ENCODE data around the gene ANTXR1.
"Not testable (repeated sequence)": the region's sequence is repeated elsewhere in the genome, so short reads cannot be mapped to it uniquely, and the experiment has no call there.

The ANTXR1 gene

DNA sequence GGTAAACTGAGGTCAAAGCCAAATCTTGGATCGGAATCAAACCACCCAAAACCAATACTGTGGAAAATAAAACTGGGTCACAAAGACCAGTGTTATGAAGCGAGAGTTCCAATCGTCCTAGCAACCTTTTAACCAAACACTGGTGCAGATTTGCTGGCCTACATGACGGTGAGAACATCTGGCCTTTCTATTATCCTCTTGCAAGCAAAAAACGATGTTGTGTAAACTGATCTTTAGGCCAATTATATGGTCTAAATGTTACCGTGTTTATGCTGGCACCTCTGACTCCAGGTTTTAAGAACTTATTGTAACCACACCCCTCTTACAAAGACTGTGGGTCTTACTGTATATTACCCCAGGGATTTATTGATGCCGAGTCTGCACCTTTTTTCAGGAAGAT lies 228.1 kb downstream of the ANTXR1 start:
- DNase-seq (ENCODE audit: low spot score), result no peak

DNA sequence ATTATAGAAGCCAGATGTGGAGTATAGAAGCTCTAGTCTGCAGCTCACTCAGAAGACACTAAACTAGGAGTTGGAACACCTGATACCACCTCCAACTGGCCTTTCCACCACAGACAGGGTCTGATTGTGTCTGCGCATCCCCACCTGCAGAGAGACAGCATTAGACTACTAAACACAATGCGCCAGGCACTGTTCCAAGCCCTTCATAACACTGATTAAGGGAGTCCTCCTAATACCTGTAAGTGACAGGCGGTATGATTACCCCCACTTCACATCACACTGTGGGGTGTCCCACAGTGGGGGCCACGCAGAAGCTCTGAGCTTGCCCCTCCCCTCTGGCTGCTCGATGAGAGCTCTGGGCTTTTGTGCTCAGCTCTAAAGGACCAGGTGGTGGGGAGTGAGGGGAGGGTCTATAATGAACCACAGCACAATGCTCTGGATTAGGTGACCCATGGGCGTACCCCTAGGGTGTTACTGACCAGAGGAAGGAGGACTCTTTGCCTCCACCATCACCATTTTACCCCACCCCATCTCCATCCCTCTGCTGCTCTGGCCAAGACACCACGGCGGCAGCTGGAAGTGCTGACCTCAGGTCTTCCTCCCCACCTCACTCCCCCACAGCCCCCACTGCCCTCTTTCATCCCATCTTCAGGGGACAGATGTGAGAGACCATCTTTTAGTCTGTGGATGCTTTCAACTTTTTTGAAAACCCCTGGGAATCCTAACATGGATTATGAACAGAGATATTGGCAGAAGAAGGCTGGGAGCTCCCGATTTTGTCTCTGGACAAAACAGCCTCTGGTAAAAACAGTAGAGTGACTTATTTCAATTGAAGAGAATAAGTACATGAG lies 228.9 kb downstream of the ANTXR1 start:
- DNase-seq (ENCODE audit: low spot score), result no peak

DNA sequence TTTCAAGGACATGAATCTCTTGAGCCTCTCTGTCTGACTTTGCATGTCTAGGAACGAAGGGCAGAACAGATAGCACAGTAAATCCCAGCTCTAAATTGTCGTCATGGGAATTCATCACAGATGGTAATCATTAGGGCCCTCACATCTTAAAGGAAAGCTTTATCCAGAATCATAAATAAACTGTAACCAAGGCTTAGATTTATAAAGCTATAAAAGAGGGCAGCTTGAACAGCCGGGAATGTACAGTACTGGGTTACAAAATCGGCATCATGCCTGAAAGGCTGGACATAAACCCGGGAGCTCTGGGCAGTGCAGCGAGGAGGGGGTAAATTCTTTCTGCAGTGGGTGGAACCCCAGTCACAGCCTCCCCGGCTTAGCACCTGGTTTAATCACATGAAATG lies 229.7 kb downstream of the ANTXR1 start:
- no peak for DNase-seq (ENCODE audit: low spot score)

DNA sequence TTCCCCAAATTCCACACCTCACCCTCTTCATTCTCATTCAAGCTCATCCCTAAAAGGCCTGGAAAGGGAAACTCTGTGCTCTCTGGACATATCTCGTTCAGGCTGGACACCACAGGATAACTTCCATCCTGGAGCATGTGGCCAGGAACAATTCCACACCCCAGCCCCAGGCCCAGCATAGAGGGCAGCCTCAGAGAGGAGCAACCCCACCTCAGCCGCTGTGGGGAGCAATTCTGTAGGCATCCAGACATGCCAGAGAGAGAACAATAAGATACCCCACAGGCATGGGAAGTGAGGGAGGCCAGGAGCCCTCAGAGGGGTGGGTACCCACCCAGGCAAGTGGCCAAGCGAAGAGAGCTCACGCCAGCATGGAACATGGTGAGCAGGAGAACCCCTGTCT lies 230.7 kb downstream of the ANTXR1 start:
- no peak for DNase-seq (ENCODE audit: low spot score)

DNA sequence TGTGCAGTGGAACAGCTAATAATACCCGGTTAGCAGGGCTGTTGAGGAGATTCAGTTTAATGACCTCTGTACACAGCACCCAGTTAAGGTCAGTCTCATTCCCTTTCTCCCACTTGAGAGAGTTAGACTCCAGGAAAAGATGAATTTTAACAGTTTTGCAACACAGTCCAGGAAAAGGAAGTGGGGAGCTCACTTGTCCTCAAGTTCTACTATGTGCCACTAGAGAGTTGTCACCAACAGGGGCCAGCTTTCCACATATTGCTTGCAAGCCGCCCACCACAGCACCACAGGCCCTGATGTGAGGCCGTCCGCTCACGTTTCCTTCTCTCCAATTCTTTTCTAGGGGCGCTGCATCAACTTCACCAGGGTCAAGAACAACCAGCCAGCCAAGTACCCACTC lies 231.9 kb downstream of the ANTXR1 start:
- no peak for DNase-seq (ENCODE audit: low spot score)

DNA sequence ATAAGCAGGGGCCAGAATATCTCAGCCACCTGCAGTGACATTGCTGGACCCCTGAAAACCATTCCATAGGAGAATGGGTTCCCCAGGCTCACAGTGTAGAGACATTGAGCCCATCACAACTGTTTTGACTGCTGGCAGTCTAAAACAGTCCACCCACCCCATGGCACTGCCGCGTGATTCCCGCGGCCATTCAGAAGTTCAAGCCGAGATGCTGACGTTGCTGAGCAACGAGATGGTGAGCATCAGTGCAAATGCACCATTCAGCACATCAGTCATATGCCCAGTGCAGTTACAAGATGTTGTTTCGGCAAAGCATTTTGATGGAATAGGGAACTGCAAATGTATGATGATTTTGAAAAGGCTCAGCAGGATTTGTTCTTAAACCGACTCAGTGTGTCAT lies 234.6 kb downstream of the ANTXR1 start:
- no peak for DNase-seq (ENCODE audit: low spot score)

DNA sequence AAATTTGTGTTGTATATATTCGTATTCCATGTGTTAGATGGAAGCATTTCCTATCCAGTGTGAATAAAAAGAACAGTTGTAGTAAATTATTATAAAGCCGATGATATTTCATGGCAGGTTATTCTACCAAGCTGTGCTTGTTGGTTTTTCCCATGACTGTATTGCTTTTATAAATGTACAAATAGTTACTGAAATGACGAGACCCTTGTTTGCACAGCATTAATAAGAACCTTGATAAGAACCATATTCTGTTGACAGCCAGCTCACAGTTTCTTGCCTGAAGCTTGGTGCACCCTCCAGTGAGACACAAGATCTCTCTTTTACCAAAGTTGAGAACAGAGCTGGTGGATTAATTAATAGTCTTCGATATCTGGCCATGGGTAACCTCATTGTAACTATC lies 235.3 kb downstream of the ANTXR1 start:
- DNase-seq (ENCODE audit: low spot score), result no peak

DNA sequence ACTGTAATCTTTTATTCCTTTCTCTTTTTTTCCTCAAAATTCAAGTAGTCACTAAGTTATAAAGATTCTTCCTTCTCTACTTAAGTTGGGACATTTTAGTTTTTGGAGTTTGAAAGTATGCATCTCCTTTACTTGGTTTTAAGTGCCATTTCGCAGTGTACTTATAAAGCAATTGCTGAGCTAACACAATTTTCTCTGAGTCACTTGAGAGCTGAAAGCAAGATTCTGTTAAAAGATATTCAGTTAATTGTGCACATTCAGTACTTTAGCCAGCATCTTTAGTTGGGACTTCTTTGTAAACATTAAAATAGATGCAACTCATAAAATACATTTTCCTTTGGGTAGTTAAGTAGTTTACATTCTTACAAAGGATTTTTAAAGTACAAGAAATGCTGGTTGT lies 238.0 kb downstream of the ANTXR1 start:
- DNase-seq (ENCODE audit: low spot score), result no peak

DNA sequence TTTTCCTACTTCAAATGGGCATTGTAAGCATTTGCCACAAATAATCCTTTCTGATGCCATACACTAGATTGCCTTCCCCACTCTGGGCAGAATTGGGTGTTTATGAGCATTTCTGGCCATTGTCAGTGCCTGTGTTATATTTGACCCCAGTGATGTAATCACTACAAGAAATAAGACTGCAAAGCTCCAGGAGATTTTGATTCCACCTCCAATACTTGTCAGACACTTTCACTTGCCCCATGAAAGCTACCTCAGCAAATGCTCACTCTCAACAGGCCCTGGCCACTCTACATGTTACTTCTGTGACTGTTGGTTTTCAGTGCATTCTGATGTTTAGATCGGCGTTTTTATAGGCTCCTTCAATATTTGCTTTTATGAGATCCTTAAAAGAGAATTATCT lies 239.0 kb downstream of the ANTXR1 start:
- no peak for DNase-seq (ENCODE audit: low spot score)

DNA sequence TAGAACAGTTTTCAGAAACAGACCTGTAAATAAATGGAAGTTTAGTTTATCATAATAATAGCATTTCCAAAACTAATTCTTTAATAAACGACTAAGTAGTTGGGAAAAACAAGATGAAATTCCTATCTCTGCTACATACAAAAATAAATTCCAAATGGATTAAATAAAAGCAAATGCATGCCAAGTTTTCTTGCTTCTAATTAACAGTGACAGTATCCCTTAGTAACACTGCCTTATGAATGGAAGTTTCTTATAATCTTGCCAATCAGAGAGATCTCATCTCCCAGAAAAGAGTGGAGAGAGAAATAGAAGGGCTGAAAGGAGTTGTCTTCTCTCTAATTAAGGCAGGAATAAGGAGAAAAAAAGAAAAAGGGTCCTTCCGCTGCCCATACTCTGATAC lies 240.1 kb downstream of the ANTXR1 start:
- no peak for DNase-seq (ENCODE audit: low spot score)

DNA sequence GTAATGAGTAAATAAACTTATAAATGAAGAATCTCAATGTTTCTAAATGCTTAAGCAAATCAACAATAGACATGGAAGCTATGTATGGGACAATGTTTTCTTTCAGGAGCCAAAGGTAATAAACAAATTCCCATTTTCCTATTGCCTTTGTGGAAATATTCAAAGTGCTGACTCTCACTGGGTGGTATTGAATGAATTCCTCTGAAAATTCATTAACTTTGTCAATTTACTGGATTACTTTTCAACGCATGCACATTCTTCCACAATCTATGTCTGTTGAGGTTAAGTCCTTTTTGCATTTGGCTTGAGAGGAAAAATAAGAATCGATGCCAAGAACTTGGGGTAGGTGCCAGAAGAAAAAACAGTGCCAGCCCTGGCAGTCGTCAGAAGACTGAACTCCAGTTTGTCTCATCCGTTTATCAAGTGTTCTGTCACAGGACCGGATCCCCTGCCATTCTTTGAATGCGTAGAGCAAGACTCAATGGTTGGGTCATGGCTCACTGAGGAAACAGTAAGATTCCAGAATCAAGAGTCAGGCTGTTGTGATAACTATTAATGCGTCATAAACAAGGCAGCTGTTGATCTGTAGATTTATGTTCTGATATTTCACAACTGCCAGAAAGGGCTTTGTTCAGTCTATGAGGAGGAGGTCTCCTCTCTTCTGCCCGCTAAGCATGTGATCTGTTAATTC lies 240.8 kb downstream of the ANTXR1 start:
- DNase-seq (ENCODE audit: low spot score), result no peak

DNA sequence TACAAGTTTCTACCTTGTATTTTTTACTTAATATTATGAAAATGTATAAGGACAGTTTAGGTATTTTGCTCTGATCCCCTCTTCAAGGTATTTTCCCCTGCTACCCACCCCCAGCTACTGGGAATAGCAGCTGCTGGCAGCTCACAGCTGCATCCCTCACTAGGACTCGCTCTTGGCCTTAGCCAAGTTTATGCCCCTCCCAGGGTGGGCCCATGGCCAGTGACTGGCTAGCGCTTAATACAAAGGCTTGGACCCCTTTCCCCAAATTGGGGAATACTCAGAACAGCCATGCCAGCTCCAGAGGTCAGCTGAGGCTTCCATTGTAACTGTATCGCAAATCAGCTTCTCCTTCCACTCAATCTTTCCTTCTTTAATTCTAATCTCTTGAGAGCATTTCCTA lies 242.8 kb downstream of the ANTXR1 start:
- DNase-seq (ENCODE audit: low spot score), result no peak

DNA sequence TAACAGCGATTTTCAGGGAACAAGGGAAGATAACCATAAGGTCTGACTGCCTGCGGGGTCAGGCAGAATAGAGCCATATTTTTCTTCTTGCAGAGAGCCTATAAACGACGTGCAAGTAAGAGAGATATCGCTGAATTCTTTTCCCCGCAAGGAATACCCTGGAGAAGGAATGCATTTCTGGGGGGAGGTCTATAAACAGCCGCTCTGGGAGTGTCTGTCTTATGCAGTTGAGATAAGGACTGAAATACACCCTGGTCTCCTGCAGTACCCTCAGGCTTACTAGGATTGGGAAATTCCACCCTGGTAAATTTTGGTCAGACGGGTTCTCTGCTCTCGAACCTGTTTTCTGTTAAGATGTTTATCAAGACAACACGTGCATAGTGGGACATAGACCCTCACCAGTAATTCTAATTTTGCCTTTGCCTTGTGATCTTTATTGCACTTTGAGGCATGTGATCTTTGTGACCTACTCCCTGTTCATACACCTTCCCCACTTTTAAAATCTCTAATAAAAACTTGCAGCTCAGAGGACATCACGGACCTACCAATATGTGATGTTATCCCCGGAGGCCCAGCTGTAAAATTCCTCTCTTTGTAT lies 247.1 kb downstream of the ANTXR1 start:
- DNase-seq (ENCODE audit: low spot score), result not testable (repeated sequence)

DNA sequence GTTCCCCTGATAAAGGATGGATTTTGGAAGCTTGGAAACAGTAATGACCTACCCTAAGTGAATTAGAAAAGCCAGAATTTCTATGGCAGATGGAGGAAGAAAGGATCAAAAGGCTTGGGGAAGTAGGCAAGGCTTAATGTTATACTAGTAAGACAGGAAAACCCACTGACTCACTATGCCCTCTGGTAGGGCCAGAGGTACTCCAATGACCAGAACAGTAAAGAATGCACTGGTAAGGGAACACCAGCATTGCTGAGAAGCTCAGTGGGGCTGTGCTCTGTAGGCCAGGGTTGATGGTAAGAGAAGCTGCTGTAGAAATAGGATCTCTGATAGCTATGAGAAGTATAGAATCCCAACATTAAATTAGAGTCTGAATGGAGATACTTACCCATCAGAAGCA lies 247.7 kb downstream of the ANTXR1 start:
- DNase-seq (ENCODE audit: low spot score), result no peak

DNA sequence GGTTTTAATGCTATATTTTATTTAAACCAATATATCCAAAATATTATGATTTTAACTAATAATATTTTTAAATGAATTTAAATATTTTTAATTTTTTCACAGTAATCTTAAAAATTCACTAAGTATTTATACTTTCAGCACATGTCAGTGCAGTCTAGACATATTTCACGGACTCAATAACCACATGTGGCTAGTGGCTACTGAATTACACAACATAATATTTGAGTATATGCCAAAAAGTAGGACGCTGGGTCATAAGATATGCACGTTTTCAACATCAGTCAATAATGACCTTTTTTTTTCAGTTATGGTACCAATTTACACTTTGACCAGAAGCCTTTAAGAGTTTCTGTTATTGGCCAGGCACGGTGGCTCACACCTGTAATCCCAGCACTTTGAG lies 256.4 kb downstream of the ANTXR1 start:
- no peak for DNase-seq (ENCODE audit: low spot score)

DNA sequence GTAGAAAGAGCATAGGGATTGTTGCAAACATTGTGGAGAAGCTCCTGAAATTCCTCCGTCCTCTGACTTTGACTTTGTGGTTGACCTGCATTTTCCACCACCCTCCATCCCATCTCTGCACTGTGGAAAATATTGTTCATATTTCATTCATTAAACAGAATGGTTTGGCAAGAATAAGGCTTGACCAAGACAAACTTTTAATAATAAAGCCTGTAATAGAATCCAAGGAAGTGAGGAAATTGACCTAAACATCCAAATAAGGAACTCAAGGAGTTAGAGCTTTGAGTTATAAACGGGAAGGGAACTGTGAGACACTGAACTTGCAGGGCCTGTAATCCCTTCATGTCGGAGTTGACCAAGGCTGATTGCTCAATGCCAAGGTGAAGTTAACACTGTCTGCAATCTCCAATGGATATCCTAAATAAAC lies 258.9 kb downstream of the ANTXR1 start:
- no peak for DNase-seq (ENCODE audit: low spot score)

DNA sequence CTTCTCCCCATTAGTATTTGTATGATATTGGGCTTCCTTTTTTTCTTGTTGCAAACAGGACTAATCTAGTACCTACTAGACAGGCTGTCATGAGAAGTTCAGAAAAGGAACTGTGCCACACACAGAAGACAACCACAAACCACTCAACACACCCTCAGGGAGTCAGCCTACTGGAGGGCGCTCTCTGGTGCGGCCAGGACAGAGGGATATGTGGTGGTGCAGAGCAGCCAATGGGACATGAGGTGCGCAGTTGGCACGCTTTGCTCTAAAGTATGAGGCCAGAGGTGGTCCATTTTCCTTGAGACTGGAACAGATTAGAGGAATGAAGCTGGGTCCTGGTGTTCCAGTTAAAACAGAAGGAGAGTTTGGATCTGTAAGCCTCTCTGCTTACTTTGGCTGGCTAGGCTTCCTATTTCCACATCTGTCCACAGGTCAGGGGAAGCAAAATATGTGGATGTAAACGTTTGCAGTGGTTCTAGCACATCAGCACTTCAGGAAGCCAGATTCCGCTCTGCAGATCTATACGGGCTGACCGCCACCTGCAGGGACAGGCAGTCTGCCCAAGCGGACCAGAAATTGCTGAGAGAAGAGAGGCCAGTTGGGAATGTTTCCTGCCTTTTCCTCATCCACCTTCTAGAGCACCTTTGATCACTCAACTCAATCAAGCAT lies 260.0 kb downstream of the ANTXR1 start:
- no peak for DNase-seq (ENCODE audit: low spot score)

DNA sequence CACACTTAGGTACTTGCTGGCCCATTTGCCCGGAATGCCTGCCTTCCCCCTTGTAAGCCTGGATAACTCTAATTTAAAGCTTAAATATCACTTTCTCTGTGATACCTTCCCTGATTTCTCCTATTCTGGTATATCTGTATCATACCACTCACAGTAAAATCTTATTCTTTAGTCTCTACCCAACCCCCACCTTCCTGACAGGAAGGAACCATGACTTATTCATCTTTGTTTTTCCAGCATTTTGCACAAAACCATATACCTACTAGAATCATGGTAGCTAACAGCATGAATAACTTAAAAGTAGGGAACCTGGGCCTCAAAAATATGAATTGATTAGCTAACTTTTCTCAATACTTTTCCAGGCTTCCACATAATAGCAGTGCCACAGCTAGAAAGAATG lies 262.5 kb downstream of the ANTXR1 start:
- DNase-seq (ENCODE audit: low spot score), result no peak

DNA sequence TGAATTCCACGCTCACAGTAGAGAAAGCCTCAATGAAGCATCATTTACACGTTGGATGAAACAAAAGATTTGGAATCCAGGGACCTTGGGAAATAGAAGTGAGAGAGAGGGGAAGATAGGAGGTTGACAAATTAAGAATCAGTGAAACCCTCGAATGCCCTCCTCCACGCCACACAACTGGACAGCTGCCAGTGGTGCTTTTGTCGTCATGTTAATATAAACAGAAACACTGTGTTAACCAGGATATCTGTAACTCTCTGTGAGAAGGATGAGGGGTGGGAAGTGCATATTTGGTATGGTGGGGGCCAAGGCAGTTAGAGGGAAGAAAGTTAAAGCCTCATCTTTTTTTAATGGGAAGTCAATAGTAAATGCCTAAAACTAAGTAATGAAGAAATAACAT lies 265.4 kb downstream of the ANTXR1 start:
- DNase-seq (ENCODE audit: low spot score), result no peak

DNA sequence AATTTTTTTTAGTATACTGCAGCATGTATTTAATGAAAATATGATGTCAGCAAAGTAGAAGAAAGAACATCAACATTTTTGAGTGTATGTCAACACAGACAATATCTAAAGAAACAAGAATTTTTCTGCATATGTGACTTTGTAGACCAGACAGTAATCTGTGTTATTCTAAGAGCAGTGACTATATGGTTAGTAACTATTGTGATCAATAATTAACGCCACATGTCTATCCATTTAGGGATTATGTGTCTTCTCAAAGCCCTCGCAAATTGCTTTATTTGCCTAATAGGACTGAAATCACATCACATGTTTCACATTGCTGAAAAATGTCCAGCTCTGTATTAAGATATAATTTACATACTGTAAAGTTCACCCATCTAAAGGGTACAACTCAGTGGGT lies 266.2 kb downstream of the ANTXR1 start:
- DNase-seq (ENCODE audit: low spot score), result no peak

DNA sequence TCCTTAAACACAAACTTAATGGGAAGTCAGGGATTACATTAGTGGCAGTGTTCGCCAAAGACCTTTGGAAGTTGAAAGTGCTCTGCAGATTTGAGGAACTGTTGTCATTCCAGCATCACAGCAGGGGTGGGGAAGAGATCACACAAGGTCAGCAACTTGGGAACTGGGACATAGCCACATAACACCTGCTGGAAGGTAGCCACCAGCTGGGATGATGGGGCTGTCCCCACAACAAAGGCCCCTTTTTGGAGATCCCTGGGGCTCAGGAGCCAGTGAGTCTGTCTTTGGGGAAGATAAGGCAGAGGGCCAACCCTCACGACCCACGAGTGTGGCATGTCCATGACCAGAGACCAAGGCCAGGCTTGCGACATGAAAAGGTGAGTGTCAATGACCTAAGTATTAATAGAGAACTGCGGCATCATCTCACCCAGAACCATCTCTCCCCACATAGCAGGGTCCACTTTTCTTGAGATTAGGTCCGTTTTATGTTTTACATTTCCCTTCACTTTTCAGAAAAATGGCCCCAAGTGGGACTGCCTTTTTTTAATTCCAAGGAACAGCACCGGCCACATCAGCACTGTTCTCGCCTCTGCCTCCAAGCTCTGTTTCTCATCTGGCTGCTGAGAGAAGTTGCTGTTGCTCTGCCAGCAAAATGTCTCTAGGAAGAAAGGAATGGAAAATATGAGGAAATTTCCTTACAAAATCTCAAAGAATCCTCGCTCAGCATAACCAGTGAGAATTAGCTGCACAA lies 267.1 kb downstream of the ANTXR1 start:
- DNase-seq (ENCODE audit: low spot score), result no peak

DNA sequence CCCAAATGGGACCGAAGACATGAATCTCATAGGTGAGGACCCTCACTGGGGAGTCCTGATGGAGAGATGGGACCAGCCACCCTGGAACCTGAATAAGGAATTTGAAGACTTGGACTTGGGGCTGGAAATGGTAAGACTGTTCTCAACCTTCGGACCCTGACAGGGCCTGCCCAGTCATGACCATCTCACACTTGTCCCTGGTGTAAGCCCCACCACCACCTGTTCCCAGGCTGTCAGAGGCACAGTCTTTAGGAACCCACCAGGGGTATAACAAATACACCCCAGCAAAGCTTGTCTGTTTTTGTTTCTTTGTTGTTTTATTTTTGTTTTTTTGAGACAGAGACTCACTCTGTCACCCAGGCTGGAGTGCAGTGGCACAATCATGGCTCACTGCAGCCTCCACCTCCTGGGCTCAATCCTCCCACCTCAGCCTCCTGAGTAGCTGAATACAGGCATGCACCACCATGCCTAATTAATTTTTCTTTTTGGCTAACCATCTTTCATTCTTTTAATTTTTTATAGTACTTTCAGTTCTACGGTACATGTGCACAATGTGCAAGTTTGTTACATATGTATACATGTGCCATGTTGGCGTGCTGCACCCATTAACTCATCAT lies 267.9 kb downstream of the ANTXR1 start:
- no peak for DNase-seq (ENCODE audit: low spot score)

All from hematopoietic multipotent progenitor cell treated with erythropoietin and hydrocortisone succinate and interleukin-3 and kit ligand, for 17 days (in vitro differentiated cells).